K562 (cell line): ENCODE results near the gene CCDC73. TPM values are rescaled to one million over a fixed set of nuclear protein-coding genes. Genes with fewer than 3 reads are reported as not detected.

Experiments
- CHD4 ChIP-seq: fragments of 200-600 bp; sonication (generic); IDR thresholded peaks from 3 replicates; pipeline ENCODE4 v1.6.1; 2012; ENCODE audit warnings: low read depth, mild to moderate bottlenecking, mixed read lengths, low read length, inconsistent platforms; ENCODE audit not compliant: insufficient read depth, insufficient replicate concordance, poor library complexity, severe bottlenecking
- ESRRB ChIP-seq: fragments of 250-450 bp; sonication (Bioruptor Pico); IDR thresholded peaks from 2 replicates; pipeline ENCODE4 v1.5.0; 2020; ENCODE audit warnings: mild to moderate bottlenecking, moderate library complexity, borderline replicate concordance
- FOXA1 ChIP-seq: fragments of 450-650 bp; IDR thresholded peaks from 2 replicates; pipeline ENCODE4 v1.6.1; 2016; ENCODE audit warnings: mild to moderate bottlenecking, borderline replicate concordance
- GTF2E2 ChIP-seq: fragments of 200-800 bp; sonication (Bioruptor generic); IDR thresholded peaks from 2 replicates; pipeline ENCODE4 v1.6.1; 2016; ENCODE audit warnings: missing genetic modification characterization, missing compliant biosample characterization
- HDAC1 ChIP-seq, 2 experiments: fragments of 450-650 bp; IDR thresholded peaks; 2 replicates each; pipeline ENCODE4 v1.6.1; 2016 to 2017; ENCODE audit warnings: inconsistent platforms in 1 of 2, mild to moderate bottlenecking in 1 of 2, moderate library complexity in 1 of 2
- MEIS2 ChIP-seq: fragments of 450-650 bp; IDR thresholded peaks from 2 replicates; pipeline ENCODE4 v1.6.1; 2014; ENCODE audit warnings: mild to moderate bottlenecking; ENCODE audit not compliant: partially characterized antibody
- PRPF4 ChIP-seq: fragments of 200-400 bp; formaldehyde crosslinking; IDR thresholded peaks from one replicate; pipeline ENCODE4 v1.6.1; 2017; ENCODE audit warnings: low read length, low read depth, mild to moderate bottlenecking; ENCODE audit not compliant: insufficient read depth, poor library complexity, severe bottlenecking
- SREBF2 ChIP-seq: sonication (generic); formaldehyde crosslinking; IDR thresholded peaks from 2 replicates; pipeline ENCODE4 v1.4.0; 2020; ENCODE audit warnings: mild to moderate bottlenecking, missing genetic modification reagents
- ZNF384 ChIP-seq: IDR thresholded peaks from 2 replicates; pipeline ENCODE4 v1.6.1; 2012; ENCODE audit warnings: low read depth, low read length, improper control_type of control experiment
- polyA plus RNA-seq, 8 experiments: library from polyadenylated mRNA; depleted of rRNA in 4 of 8; stranded (reverse) in 5 of 8; unstranded in 3 of 8; fragments of >200 nt; fragmentation: Nextera tagmentation in 2 of 8; fragmentation: Illumina TruSeq in 1 of 8; extraction: Ambion mirVana in 2 of 8; extraction: Trizol in 1 of 8; gene quantifications; 2 replicates each; pipeline versions ENCODE4 v1.2.1 to v1.2.3, GENCODE V29; 2011 to 2014; ENCODE audit warnings: inconsistent platforms in 1 of 8, missing spikeins in 1 of 8
- total RNA-seq, 7 experiments: library from RNA; depleted of rRNA in 6 of 7; stranded (reverse); fragments of >200 nt in 6 of 7; fragmentation: Illumina TruSeq in 2 of 7; extraction: Trizol in 2 of 7; gene quantifications; 2 replicates each; pipeline versions ENCODE4 v1.2.1 to v1.2.3, GENCODE V29; 2011 to 2021; ENCODE audit warnings: low replicate concordance in 1 of 7
- TF ChIP-seq, protein P1 (sequence below): fragments of 250-450 bp; sonication (Bioruptor Pico); IDR thresholded peaks from 2 replicates; pipeline ENCODE4 v1.4.0; 2020
- TF ChIP-seq, protein P2 (sequence below): fragments of 450-650 bp; IDR thresholded peaks from 2 replicates; pipeline ENCODE4 v1.6.1; 2016
- TF ChIP-seq, protein P3 (sequence below), 2 experiments: fragments of 450-650 bp; conservative IDR thresholded peaks; 2 replicates each; pipeline ENCODE4 v1.6.1; 2017; ENCODE audit warnings: mild to moderate bottlenecking in 2 of 2, moderate library complexity in 2 of 2
- TF ChIP-seq, protein P4 (sequence below), 2 experiments: fragments of 200-800 bp in 1 of 2; sonication (Bioruptor generic) in 1 of 2; sonication (generic) in 1 of 2; formaldehyde crosslinking in 1 of 2; IDR thresholded peaks in 1 of 2; conservative IDR thresholded peaks in 1 of 2; 2 replicates each; pipeline versions ENCODE4 v1.5.0 to v1.6.1; 2016 to 2020; ENCODE audit warnings: missing compliant biosample characterization in 1 of 2, missing genetic modification characterization in 1 of 2, missing genetic modification reagents in 1 of 2

The CCDC73 gene
- total and polyA plus RNA-seq, 9 of the 15 experiments (the other 6 are each of a cell fraction or from before 2014, with no cell fraction given), result 0.20 to 0.21 TPM; not detected in 7

DNA sequence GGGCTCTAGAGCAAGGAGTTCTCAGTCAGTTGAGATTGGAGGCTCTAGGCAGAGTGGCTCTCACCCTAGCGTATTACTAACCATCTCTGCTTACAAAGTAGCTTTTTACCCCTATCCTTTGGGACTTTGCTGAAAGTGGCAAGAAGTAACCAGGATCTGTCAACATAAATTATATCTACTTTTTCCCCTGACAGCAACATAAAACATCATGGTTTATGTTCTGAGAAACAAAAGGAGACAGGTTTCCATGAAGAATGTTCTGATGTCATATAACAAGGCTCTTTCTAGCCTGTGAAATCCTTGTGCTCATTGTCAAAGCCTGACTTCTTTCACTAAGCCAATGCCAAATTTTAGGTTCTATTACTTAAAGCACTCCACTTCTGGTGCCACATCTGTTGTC lies 218.0 kb downstream of the CCDC73 start (continued):
- TF ChIP-seq, protein P1, sequence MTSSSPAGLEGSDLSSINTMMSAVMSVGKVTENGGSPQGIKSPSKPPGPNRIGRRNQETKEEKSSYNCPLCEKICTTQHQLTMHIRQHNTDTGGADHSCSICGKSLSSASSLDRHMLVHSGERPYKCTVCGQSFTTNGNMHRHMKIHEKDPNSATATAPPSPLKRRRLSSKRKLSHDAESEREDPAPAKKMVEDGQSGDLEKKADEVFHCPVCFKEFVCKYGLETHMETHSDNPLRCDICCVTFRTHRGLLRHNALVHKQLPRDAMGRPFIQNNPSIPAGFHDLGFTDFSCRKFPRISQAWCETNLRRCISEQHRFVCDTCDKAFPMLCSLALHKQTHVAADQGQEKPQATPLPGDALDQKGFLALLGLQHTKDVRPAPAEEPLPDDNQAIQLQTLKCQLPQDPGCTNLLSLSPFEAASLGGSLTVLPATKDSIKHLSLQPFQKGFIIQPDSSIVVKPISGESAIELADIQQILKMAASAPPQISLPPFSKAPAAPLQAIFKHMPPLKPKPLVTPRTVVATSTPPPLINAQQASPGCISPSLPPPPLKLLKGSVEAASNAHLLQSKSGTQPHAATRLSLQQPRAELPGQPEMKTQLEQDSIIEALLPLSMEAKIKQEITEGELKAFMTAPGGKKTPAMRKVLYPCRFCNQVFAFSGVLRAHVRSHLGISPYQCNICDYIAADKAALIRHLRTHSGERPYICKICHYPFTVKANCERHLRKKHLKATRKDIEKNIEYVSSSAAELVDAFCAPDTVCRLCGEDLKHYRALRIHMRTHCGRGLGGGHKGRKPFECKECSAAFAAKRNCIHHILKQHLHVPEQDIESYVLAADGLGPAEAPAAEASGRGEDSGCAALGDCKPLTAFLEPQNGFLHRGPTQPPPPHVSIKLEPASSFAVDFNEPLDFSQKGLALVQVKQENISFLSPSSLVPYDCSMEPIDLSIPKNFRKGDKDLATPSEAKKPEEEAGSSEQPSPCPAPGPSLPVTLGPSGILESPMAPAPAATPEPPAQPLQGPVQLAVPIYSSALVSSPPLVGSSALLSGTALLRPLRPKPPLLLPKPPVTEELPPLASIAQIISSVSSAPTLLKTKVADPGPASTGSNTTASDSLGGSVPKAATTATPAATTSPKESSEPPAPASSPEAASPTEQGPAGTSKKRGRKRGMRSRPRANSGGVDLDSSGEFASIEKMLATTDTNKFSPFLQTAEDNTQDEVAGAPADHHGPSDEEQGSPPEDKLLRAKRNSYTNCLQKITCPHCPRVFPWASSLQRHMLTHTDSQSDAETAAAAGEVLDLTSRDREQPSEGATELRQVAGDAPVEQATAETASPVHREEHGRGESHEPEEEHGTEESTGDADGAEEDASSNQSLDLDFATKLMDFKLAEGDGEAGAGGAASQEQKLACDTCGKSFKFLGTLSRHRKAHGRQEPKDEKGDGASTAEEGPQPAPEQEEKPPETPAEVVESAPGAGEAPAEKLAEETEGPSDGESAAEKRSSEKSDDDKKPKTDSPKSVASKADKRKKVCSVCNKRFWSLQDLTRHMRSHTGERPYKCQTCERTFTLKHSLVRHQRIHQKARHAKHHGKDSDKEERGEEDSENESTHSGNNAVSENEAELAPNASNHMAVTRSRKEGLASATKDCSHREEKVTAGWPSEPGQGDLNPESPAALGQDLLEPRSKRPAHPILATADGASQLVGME (CRISPR knock-in tag), result no peak
- TF ChIP-seq SREBF2 (CRISPR knock-in tag), result no peak
- TF ChIP-seq PRPF4, result no peak
- TF ChIP-seq, protein P2, sequence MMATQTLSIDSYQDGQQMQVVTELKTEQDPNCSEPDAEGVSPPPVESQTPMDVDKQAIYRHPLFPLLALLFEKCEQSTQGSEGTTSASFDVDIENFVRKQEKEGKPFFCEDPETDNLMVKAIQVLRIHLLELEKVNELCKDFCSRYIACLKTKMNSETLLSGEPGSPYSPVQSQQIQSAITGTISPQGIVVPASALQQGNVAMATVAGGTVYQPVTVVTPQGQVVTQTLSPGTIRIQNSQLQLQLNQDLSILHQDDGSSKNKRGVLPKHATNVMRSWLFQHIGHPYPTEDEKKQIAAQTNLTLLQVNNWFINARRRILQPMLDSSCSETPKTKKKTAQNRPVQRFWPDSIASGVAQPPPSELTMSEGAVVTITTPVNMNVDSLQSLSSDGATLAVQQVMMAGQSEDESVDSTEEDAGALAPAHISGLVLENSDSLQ, result peak; percentile 60
- TF ChIP-seq MEIS2, result peak; percentile 85
- TF ChIP-seq ZNF384, result no peak
- TF ChIP-seq FOXA1, result no peak
- TF ChIP-seq, protein P3, sequence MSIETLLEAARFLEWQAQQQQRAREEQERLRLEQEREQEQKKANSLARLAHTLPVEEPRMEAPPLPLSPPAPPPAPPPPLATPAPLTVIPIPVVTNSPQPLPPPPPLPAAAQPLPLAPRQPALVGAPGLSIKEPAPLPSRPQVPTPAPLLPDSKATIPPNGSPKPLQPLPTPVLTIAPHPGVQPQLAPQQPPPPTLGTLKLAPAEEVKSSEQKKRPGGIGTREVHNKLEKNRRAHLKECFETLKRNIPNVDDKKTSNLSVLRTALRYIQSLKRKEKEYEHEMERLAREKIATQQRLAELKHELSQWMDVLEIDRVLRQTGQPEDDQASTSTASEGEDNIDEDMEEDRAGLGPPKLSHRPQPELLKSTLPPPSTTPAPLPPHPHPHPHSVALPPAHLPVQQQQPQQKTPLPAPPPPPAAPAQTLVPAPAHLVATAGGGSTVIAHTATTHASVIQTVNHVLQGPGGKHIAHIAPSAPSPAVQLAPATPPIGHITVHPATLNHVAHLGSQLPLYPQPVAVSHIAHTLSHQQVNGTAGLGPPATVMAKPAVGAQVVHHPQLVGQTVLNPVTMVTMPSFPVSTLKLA (conservative IDR thresholded peaks at IDR 0.05), result no peak
- no peak for TF ChIP-seq HDAC1 (IDR thresholded peaks at IDR 0.05)
- no peak for TF ChIP-seq ESRRB (CRISPR knock-in tag)
- no peak for TF ChIP-seq GTF2E2
- TF ChIP-seq, protein P4, sequence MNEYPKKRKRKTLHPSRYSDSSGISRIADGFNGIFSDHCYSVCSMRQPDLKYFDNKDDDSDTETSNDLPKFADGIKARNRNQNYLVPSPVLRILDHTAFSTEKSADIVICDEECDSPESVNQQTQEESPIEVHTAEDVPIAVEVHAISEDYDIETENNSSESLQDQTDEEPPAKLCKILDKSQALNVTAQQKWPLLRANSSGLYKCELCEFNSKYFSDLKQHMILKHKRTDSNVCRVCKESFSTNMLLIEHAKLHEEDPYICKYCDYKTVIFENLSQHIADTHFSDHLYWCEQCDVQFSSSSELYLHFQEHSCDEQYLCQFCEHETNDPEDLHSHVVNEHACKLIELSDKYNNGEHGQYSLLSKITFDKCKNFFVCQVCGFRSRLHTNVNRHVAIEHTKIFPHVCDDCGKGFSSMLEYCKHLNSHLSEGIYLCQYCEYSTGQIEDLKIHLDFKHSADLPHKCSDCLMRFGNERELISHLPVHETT (CRISPR knock-in tag; conservative IDR thresholded peaks at IDR 0.05 in 1 of 2, IDR thresholded peaks at IDR 0.05 in 1 of 2), result no peak
- TF ChIP-seq CHD4, result no peak
- TF ChIP-seq, all 486 proteins: peak for 3
